Cardiac fibroblast (primary cell): ENCODE measurements around the gene PPFIA1.

Source experiments
- DNase-seq, 2 donors: peaks; one replicate each; pipeline versions ENCODE4 v3.0.0 to v3.0.0-alpha.2; 2010; ENCODE audit warnings: low read depth in 2 of 2
- H3K4me3 ChIP-seq, 2 donors: replicated peaks in 1 of 2; 1 replicate in 1 of 2; 2 replicates in 1 of 2; pipeline ENCODE4 v1.5.1; 2011; ENCODE audit warnings: low read depth in 2 of 2, low read length in 2 of 2, mild to moderate bottlenecking in 2 of 2, moderate library complexity in 1 of 2
- CTCF ChIP-seq: IDR thresholded peaks from one replicate; pipeline ENCODE4 v1.5.1; 2011; ENCODE audit warnings: low read depth, mild to moderate bottlenecking, low read length, inconsistent platforms

The PPFIA1 gene

GRCh38 chr11:70420008-70420464 is 149.5 kb downstream of the PPFIA1 start:
- DNase-seq, result peak; percentile 81 to 96
- H3K4me3 ChIP-seq, result no peak overlapping the region

GRCh38 chr11:70420496-70420895 is 150.0 kb downstream of the PPFIA1 start:
- no peak for TF ChIP-seq CTCF
- no peak overlapping the region for H3K4me3 ChIP-seq
- peak in 1 of 2 donors; percentile 20 for DNase-seq

More at GRCh38 chr11:70420008-70420464, 149.5 kb downstream of the PPFIA1 start:
- no peak for TF ChIP-seq CTCF

- no peak overlapping the region for H3K4me3 ChIP-seq
- no peak for TF ChIP-seq CTCF
- DNase-seq, result no peak
Measured at GRCh38 chr11:70421123-70421522, 150.6 kb downstream of the PPFIA1 start.

GRCh38 chr11:70422692-70423522 is 152.4 kb downstream of the PPFIA1 start:
- H3K4me3 ChIP-seq, result no peak overlapping the region
- no peak for DNase-seq
- TF ChIP-seq CTCF, result no peak

GRCh38 chr11:70423523-70424505 is 153.3 kb downstream of the PPFIA1 start:
- no peak overlapping the region for H3K4me3 ChIP-seq
- no peak for TF ChIP-seq CTCF
- DNase-seq, result peak; percentile 76 to 92

- H3K4me3 ChIP-seq, result no peak overlapping the region
- TF ChIP-seq CTCF, result no peak
- DNase-seq, result no peak
Measured at GRCh38 chr11:70424765-70425344, 154.4 kb downstream of the PPFIA1 start.
